ENCODE measurements around the gene DPP8.

The DPP8 gene

DNA sequence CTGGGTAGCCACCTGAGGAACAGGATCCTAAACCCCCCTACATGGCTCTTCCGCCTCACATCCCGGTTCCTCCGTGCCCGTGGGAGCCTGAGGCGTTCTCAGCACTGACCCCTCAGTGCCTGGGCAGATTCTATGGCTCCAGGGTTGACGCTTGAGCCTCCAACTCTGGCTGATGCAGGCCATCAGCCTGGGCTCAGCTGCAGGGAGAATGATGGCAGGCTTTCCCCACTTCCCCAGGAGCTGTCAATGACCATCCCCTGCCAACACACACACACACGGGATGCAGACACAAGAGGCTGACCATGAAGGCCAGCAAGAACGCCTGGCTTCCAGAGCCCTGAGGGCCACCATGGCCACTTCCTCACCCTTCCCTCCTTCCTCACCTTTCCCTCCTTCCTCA is 123.9 kb downstream of the DPP8 start:
- DNase-seq (ENCODE audit: extremely low read depth, low read depth): no peak
- H3K4me3 ChIP-seq (replicated peaks; ENCODE audit: low read depth, low read length): no peak overlapping the region
- TF ChIP-seq CTCF (IDR thresholded peaks at IDR 0.05; ENCODE audit: low read depth, low read length, missing control alignments): no peak

- TF ChIP-seq CTCF (IDR thresholded peaks at IDR 0.05; ENCODE audit: low read depth, low read length, missing control alignments): no peak
- no peak for DNase-seq (ENCODE audit: extremely low read depth, low read depth)
- no peak overlapping the region for H3K4me3 ChIP-seq (replicated peaks; ENCODE audit: low read depth, low read length)
These were observed 124.4 kb downstream of the DPP8 start for GRCh38 chr15:65393091-65393490.

Measured in HFF-Myc (cell line).